HFFc6 (cell line): ENCODE results near the gene DNAJC16. TPM values are rescaled to one million over a fixed set of nuclear protein-coding genes. Genes with fewer than 3 reads are reported as not detected.

Experiments
- DNase-seq: peaks from one replicate; pipeline ENCODE4 v3.0.0-alpha.2; 2018
- H3K27ac Mint-ChIP-seq: 2 replicates; pipeline ENCODE4 v1.8.0; 2020; ENCODE audit warnings: mild to moderate bottlenecking, mixed read lengths
- H3K27me3 Mint-ChIP-seq: 2 replicates; pipeline ENCODE4 v1.8.0; 2021; ENCODE audit warnings: mild to moderate bottlenecking, moderate library complexity, mixed read lengths; ENCODE audit not compliant: insufficient read depth
- H3K36me3 Mint-ChIP-seq: 2 replicates; pipeline ENCODE4 v1.8.0; 2021; ENCODE audit warnings: low read depth, mixed read lengths
- H3K4me1 Mint-ChIP-seq: 2 replicates; pipeline ENCODE4 v1.8.0; 2020; ENCODE audit warnings: low read depth, mixed read lengths
- H3K4me3 Mint-ChIP-seq: 2 replicates; pipeline ENCODE4 v1.8.0; 2020; ENCODE audit warnings: mild to moderate bottlenecking, moderate library complexity, mixed read lengths
- H3K9me3 Mint-ChIP-seq: 2 replicates; pipeline ENCODE4 v1.8.0; 2020; ENCODE audit warnings: mild to moderate bottlenecking, mixed read lengths
- CTCF ChIP-seq: fragments of 200-600 bp; sonication (generic); IDR thresholded peaks from 2 replicates; pipeline ENCODE4 v1.5.0; 2021; ENCODE audit warnings: antibody characterized with exemption, mild to moderate bottlenecking
- total RNA-seq, 6 experiments: library from RNA; stranded (reverse); fragmentation: NEBNext Ultra II Directional; extraction: Animal tissue kit (Norgen Biotek cat#: 25700); gene quantifications; 2 replicates in 1 of 6; 3 replicates in 5 of 6; pipeline ENCODE4 v1.2.3, GENCODE V29; 2021

The DNAJC16 gene
- total RNA-seq, 6 experiments from 2014 or later = 21.5 to 26.5 (median 22.8) TPM

- Mint-ChIP-seq H3K4me1 (no peaks in the 10 kb centered on the region), H3K9me3 (no peaks in the 10 kb centered on the region), H3K27ac (no peak overlapping the region), H3K4me3 (no peak overlapping the region), H3K27me3 (no peaks in the 10 kb centered on the region), H3K36me3 (peaks cover 10% of the 10 kb centered on the region)
- DNase-seq = no peak
- TF ChIP-seq CTCF = no peak
These were observed 23.9 kb downstream of the DNAJC16 start for GRCh38 chr1:15550573-15550972.

DNA sequence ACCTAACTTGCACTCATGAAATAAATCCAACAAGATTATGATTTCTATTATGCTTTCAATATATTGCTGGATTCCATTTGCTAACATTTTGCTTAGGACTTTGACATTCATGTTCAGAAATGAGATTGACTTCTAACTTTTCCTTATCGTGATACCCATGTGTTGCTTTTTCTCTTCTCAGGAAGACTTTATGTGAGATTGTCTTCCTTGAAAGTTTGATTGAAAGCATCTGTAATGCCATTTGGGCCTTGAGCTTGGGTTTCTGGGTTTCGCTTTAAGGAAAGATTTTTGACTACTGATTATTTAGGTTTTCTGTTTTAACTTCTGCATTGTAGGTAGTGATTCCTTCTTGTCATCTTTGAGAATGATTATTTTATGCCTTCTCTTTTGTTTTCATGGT is 30.4 kb downstream of the DNAJC16 start:
- TF ChIP-seq CTCF = no peak
- Mint-ChIP-seq H3K36me3 (no peaks in the 10 kb centered on the region), H3K4me1 (no peaks in the 10 kb centered on the region), H3K27me3 (no peaks in the 10 kb centered on the region), H3K9me3 (no peaks in the 10 kb centered on the region), H3K4me3 (no peak overlapping the region), H3K27ac (no peak overlapping the region)
- no peak for DNase-seq

- Mint-ChIP-seq H3K36me3 (0 out of 2 replicates have a peak, but pooled peaks cover 6% of the 10 kb centered on the region), H3K4me1 (no peaks in the 10 kb centered on the region), H3K27me3 (no peaks in the 10 kb centered on the region), H3K4me3 (no peak overlapping the region), H3K9me3 (no peaks in the 10 kb centered on the region), H3K27ac (no peak overlapping the region)
- TF ChIP-seq CTCF = no peak
- no peak for DNase-seq
These were observed 30.9 kb downstream of the DNAJC16 start for GRCh38 chr1:15557594-15557993.

GRCh38 chr1:15558516-15558915 is 31.9 kb downstream of the DNAJC16 start:
- H3K27ac Mint-ChIP-seq = no peak overlapping the region
- no peak overlapping the region for H3K4me3 Mint-ChIP-seq
- H3K9me3 Mint-ChIP-seq = no peaks in the 10 kb centered on the region
- H3K36me3 Mint-ChIP-seq = 0 out of 2 replicates have a peak, but pooled peaks cover 11% of the 10 kb centered on the region
- DNase-seq = no peak
- H3K4me1 Mint-ChIP-seq = no peaks in the 10 kb centered on the region
- no peak for TF ChIP-seq CTCF
- H3K27me3 Mint-ChIP-seq = no peaks in the 10 kb centered on the region

GRCh38 chr1:15559189-15559810 is 32.7 kb downstream of the DNAJC16 start:
- Mint-ChIP-seq H3K27ac (no peak overlapping the region), H3K36me3 (peaks cover 15% of the 10 kb centered on the region), H3K27me3 (no peaks in the 10 kb centered on the region; the same call in 1 of the 2 replicates)

More at GRCh38 chr1:15559189-15559810, 32.7 kb downstream of the DNAJC16 start:
- no peak for DNase-seq
- no peak for TF ChIP-seq CTCF
- Mint-ChIP-seq H3K4me3 (no peak overlapping the region), H3K4me1 (no peaks in the 10 kb centered on the region), H3K9me3 (no peaks in the 10 kb centered on the region)
